Stomach (tissue), 9 donors: ENCODE results near the gene CYP24A1. TPM values are rescaled to one million over a fixed set of nuclear protein-coding genes. Genes with fewer than 3 reads are reported as not detected.

ENCODE experiments used
- DNase-seq, 2 donors: peaks; one replicate each; pipeline versions ENCODE4 v3.0.0 to v3.0.0-alpha.2; 2013 to 2019
- H3K27ac ChIP-seq, 5 donors: fragments of 200-600 bp in 4 of 5; sonication (generic) in 4 of 5; one replicate each; pipeline ENCODE4 v1.5.1; 2013 to 2019; ENCODE audit warnings: mild to moderate bottlenecking in 1 of 5, moderate library complexity in 1 of 5
- H3K27me3 ChIP-seq, 3 donors: fragments of 200-600 bp; sonication (generic); one replicate each; pipeline ENCODE4 v1.5.1; 2017 to 2019; ENCODE audit warnings: mixed run types in 1 of 3
- H3K36me3 ChIP-seq, 4 donors: fragments of 200-600 bp; sonication (generic); 1 replicate in 3 of 4; 2 replicates in 1 of 4; pipeline ENCODE4 v1.5.1; 2016 to 2019
- H3K4me1 ChIP-seq, 4 donors: fragments of 200-600 bp; sonication (generic); one replicate each; pipeline ENCODE4 v1.5.1; 2016 to 2019
- H3K4me3 ChIP-seq, 4 donors: fragments of 200-600 bp; sonication (generic) in 3 of 4; one replicate each; pipeline ENCODE4 v1.5.1; 2016 to 2019; ENCODE audit warnings: mild to moderate bottlenecking in 1 of 4
- H3K9me3 ChIP-seq, 4 donors: fragments of 200-600 bp; sonication (generic); one replicate each; pipeline ENCODE4 v1.5.1; 2016 to 2019
- CTCF ChIP-seq, 7 experiments: fragments of 450-650 bp in 4 of 7; fragments of 200-600 bp in 3 of 7; sonication (generic) in 3 of 7; IDR thresholded peaks; one replicate each; pipeline ENCODE4 v1.5.1; 2016 to 2019; ENCODE audit warnings: antibody characterized with exemption in 7 of 7, control low read depth in 2 of 7, mild to moderate bottlenecking in 1 of 7
- EP300 ChIP-seq: sonication (generic); formaldehyde crosslinking; IDR thresholded peaks from one replicate; pipeline ENCODE4 v1.6.1; 2017; ENCODE audit warnings: antibody characterized with exemption
- POLR2A ChIP-seq, 4 donors: fragments of 450-650 bp; IDR thresholded peaks; one replicate each; pipeline ENCODE4 v1.6.1; 2016; ENCODE audit warnings: antibody characterized with exemption in 4 of 4, control low read depth in 2 of 4, mild to moderate bottlenecking in 1 of 4, moderate library complexity in 1 of 4
- POLR2AphosphoS5 ChIP-seq, 3 donors: sonication (generic); formaldehyde crosslinking; IDR thresholded peaks; one replicate each; pipeline ENCODE4 v1.6.1; 2016; ENCODE audit warnings: antibody characterized with exemption in 3 of 3
- WGBS, 5 donors: extraction: QIAGEN DNeasy Blood & Tissue Kit in 3 of 5; methylation state at CpG; one replicate each; pipeline versions ENCODE4 v1.1.5 to v1.1.7; 2013 to 2018; 5-methylcytosine and 5-hydroxymethylcytosine counted together
- intact Hi-C: fragments of 100-400 bp; cut with DNase I; formaldehyde crosslinking; loops from one replicate; pipeline ENCODE4 v1.15.1; 2023; ENCODE audit warnings: low total_unique reads
- polyA plus RNA-seq, 3 donors: library from polyadenylated mRNA; stranded (reverse); fragments of 200-250 nt; gene quantifications; one replicate each; pipeline ENCODE4 v1.2.3, GENCODE V29; 2013
- total RNA-seq, 5 donors: library from RNA; depleted of rRNA; stranded (reverse); fragments of >200 nt; gene quantifications; one replicate each; pipeline versions ENCODE4 v1.1.0 to v1.2.3, GENCODE V29; 2014 to 2016
- donor health status: healthy with polysubstance abuse.
- donor health status: Bipolar disorder and iron deficiency.
- donor health status: healthy.

Gene CYP24A1
- total and polyA plus RNA-seq, 8 donors: 1.2 TPM; not detected in 7

GRCh38 chr20:54221353-54221752, 47.6 kb upstream of the CYP24A1 start:
- 67 to 78% (median 72%) methylated on average over 4 of the region's 4 CpGs for WGBS, 5 donors
- intact Hi-C loops: loop anchor here (10.0 kb wide), 1 partner anchor 423 kb away; no protein-coding TSS in a partner anchor

GRCh38 chr20:54220722-54221121, 46.9 kb upstream of the CYP24A1 start:
- Histone ChIP-seq H3K4me1 (peaks cover 0 to 16% (median 5%) of the 10 kb centered on the region in 4 donors), H3K27ac (no peak overlapping the region), H3K27me3 (no peaks in the 10 kb centered on the region), H3K9me3 (no peaks in the 10 kb centered on the region), H3K4me3 (no peak overlapping the region), H3K36me3 (peaks cover 0 to 22% (median 20%) of the 10 kb centered on the region in 4 donors)
- WGBS, 5 donors: 92 to 97% (median 94%) methylated on average over 6 of the region's 6 CpGs
- DNase-seq: no peak
- no peak for TF ChIP-seq EP300
- no peak for TF ChIP-seq POLR2A (IDR thresholded peaks at IDR 0.05)
- no peak for TF ChIP-seq POLR2AphosphoS5 (IDR thresholded peaks at IDR 0.05)
- no peak for TF ChIP-seq CTCF (IDR thresholded peaks at IDR 0.05)
- intact Hi-C loops: loop anchor here (10.0 kb wide), 1 partner anchor 424 kb away; no protein-coding TSS in a partner anchor

More at GRCh38 chr20:54221353-54221752, 47.6 kb upstream of the CYP24A1 start:
- peaks cover 0 to 16% (median 5%) of the 10 kb centered on the region in 4 donors for H3K4me1 ChIP-seq
- no peak overlapping the region for H3K4me3 ChIP-seq
- H3K27me3 ChIP-seq: no peaks in the 10 kb centered on the region
- DNase-seq: peak in 1 of 2 donors; percentile 46
- H3K9me3 ChIP-seq: no peaks in the 10 kb centered on the region
- H3K27ac ChIP-seq: no peak overlapping the region
- TF ChIP-seq EP300 (no peak), POLR2A (IDR thresholded peaks at IDR 0.05) (no peak), POLR2AphosphoS5 (IDR thresholded peaks at IDR 0.05) (no peak), CTCF (IDR thresholded peaks at IDR 0.05) (no peak)
- H3K36me3 ChIP-seq: peaks cover 0 to 16% (median 14%) of the 10 kb centered on the region in 4 donors

- Histone ChIP-seq H3K4me1 (peaks cover 0 to 16% (median 5%) of the 10 kb centered on the region in 4 donors), H3K9me3 (no peaks in the 10 kb centered on the region), H3K4me3 (no peak overlapping the region), H3K36me3 (peaks cover 0 to 30% (median 27%) of the 10 kb centered on the region in 4 donors), H3K27ac (no peak overlapping the region), H3K27me3 (no peaks in the 10 kb centered on the region)
- DNase-seq: peak in 1 of 2 donors; percentile 65
- WGBS, 5 donors: 75 to 83% (median 76%) methylated on average over 6 of the region's 6 CpGs
- intact Hi-C loops: loop anchor here (10.0 kb wide), 1 partner anchor 425 kb away; no protein-coding TSS in a partner anchor
- peak in 4 of 7 experiments; percentile 5 to 41 (median 16) for TF ChIP-seq CTCF (IDR thresholded peaks at IDR 0.05)
- no peak for TF ChIP-seq POLR2A (IDR thresholded peaks at IDR 0.05)
Observed at GRCh38 chr20:54219751-54220426, 46.1 kb upstream of the CYP24A1 start.

DNA sequence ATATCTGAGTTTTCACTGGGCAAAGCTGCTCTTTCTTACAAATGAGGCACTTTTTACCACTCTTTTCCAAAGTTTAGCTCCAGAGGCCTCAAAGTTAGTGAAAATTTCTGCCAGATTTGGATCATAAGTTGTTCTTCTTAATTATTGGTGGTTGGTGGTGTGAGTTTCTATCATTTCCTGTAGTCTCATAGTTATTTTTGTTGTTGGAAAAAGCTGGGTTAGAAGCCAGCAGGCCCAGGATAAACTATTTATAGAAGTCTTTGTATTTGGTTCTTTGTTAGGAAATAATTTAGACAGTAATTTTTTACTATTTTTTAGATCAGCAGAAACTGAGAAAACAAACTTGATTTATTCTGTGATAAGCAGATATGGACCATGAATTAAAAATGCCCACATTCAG, 44.7 kb upstream of the CYP24A1 start:
- Histone ChIP-seq H3K9me3 (no peaks in the 10 kb centered on the region), H3K4me3 (no peak overlapping the region), H3K27me3 (no peaks in the 10 kb centered on the region), H3K4me1 (peaks cover 0 to 16% (median 5%) of the 10 kb centered on the region in 4 donors), H3K27ac (no peak overlapping the region), H3K36me3 (peaks cover 0 to 34% (median 32%) of the 10 kb centered on the region in 4 donors)
- intact Hi-C loops: no loop called here
- TF ChIP-seq POLR2AphosphoS5 (IDR thresholded peaks at IDR 0.05) (no peak), POLR2A (IDR thresholded peaks at IDR 0.05) (no peak), CTCF (IDR thresholded peaks at IDR 0.05) (no peak), EP300 (no peak)
- DNase-seq: no peak
